ENCODE measurements around the gene ARHGEF5. TPM values are rescaled to one million over a fixed set of nuclear protein-coding genes. Genes with fewer than 3 reads are reported as not detected.

The ARHGEF5 gene
- total and polyA plus RNA-seq, 2 donors (not counting 1 experiment from before 2014, with no cell fraction given): 6.8 to 6.9 TPM

GRCh38 chr7:144398291-144398690 lies 43.1 kb downstream of the ARHGEF5 start:
- H3K9me3 Mint-ChIP-seq (ENCODE audit: insufficient read depth): no peaks in the 10 kb centered on the region
- H3K4me2 ChIP-seq (replicated peaks; ENCODE audit: low read depth, low read length, poor library complexity, severe bottlenecking): no peak overlapping the region
- intact Hi-C loops (cut with micrococcal nuclease): no loop called here
- H3K27ac ChIP-seq (ENCODE audit: low read length in 2 of 2): no peak overlapping the region
- H3K9ac ChIP-seq (ENCODE audit: low read length): no peak overlapping the region
- TF ChIP-seq EZH2 (IDR thresholded peaks at IDR 0.05; ENCODE audit: borderline replicate concordance, insufficient read depth, low read depth, low read length, poor library complexity, severe bottlenecking) (no peak), CTCF (IDR thresholded peaks at IDR 0.05) (no peak)
- ATAC-seq (ENCODE audit: low read depth) (no peak), DNase-seq (no peak)
- H3K4me3 ChIP-seq (ENCODE audit: control extremely low read depth in 1 of 5, extremely low read depth in 1 of 5, insufficient read depth in 1 of 5, low read depth in 2 of 5, low read length in 4 of 5): no peak overlapping the region
- H2AFZ ChIP-seq (ENCODE audit: insufficient read depth, low read depth, low read length, poor library complexity, severe bottlenecking): no peak overlapping the region
- no peaks in the 10 kb centered on the region for H3K9me3 ChIP-seq (ENCODE audit: control extremely low read depth in 1 of 3, control insufficient read depth in 2 of 3, insufficient read depth in 1 of 3, low read length in 2 of 3)
- no peak overlapping the region for H3K27ac Mint-ChIP-seq
- no peaks in the 10 kb centered on the region for H3K36me3 ChIP-seq (replicated peaks in 1 of 2; ENCODE audit: control extremely low read depth in 1 of 2, control insufficient read depth in 1 of 2, extremely low read depth in 1 of 2, insufficient read depth in 2 of 2, low read length in 1 of 2)
- H3K27me3 ChIP-seq (replicated peaks in 1 of 4; ENCODE audit: control extremely low read depth in 1 of 4, control insufficient read depth in 3 of 4, insufficient read depth in 4 of 4, low read length in 3 of 4): peaks cover 0 to 4% (median 0%) of the 10 kb centered on the region in 4 experiments
- ChIA-PET CTCF (no interaction called here), POLR2A (no interaction called here)
- H3K79me2 ChIP-seq (ENCODE audit: control insufficient read depth, insufficient read depth, low read length): no peaks in the 10 kb centered on the region
- H3K4me1 ChIP-seq (ENCODE audit: control insufficient read depth in 2 of 2, insufficient read depth in 2 of 2, low read length in 2 of 2): peaks cover 0 to 23% of the 10 kb centered on the region in 2 donors
- H3K4me1 Mint-ChIP-seq: no peaks in the 10 kb centered on the region
- WGBS (ENCODE audit: insufficient coverage): 88% methylated on average over 9 of the region's 9 CpGs
- no peaks in the 10 kb centered on the region for H4K20me1 ChIP-seq (ENCODE audit: control insufficient read depth, insufficient read depth, low read length, poor library complexity, severe bottlenecking)
- no peak overlapping the region for H3K4me3 Mint-ChIP-seq
- peaks cover 16% of the 10 kb centered on the region for H3K27me3 Mint-ChIP-seq

- Histone ChIP-seq H3K27ac (ENCODE audit: low read length in 2 of 2) (no peak overlapping the region), H3K27me3 (replicated peaks in 1 of 4; ENCODE audit: control extremely low read depth in 1 of 4, control insufficient read depth in 3 of 4, insufficient read depth in 4 of 4, low read length in 3 of 4) (peaks cover 0 to 4% (median 0%) of the 10 kb centered on the region in 4 experiments), H3K9me3 (ENCODE audit: control extremely low read depth in 1 of 3, control insufficient read depth in 2 of 3, insufficient read depth in 1 of 3, low read length in 2 of 3) (no peaks in the 10 kb centered on the region), H3K4me3 (ENCODE audit: control extremely low read depth in 1 of 5, extremely low read depth in 1 of 5, insufficient read depth in 1 of 5, low read depth in 2 of 5, low read length in 4 of 5) (no peak overlapping the region), H3K36me3 (replicated peaks in 1 of 2; ENCODE audit: control extremely low read depth in 1 of 2, control insufficient read depth in 1 of 2, extremely low read depth in 1 of 2, insufficient read depth in 2 of 2, low read length in 1 of 2) (no peaks in the 10 kb centered on the region), H3K79me2 (ENCODE audit: control insufficient read depth, insufficient read depth, low read length) (no peaks in the 10 kb centered on the region), H3K9ac (ENCODE audit: low read length) (no peak overlapping the region), H2AFZ (ENCODE audit: insufficient read depth, low read depth, low read length, poor library complexity, severe bottlenecking) (no peak overlapping the region), H4K20me1 (ENCODE audit: control insufficient read depth, insufficient read depth, low read length, poor library complexity, severe bottlenecking) (no peaks in the 10 kb centered on the region), H3K4me2 (replicated peaks; ENCODE audit: low read depth, low read length, poor library complexity, severe bottlenecking) (no peak overlapping the region), H3K4me1 (ENCODE audit: control insufficient read depth in 2 of 2, insufficient read depth in 2 of 2, low read length in 2 of 2) (peaks cover 0 to 24% of the 10 kb centered on the region in 2 donors)
- no peaks in the 10 kb centered on the region for H3K9me3 Mint-ChIP-seq (ENCODE audit: insufficient read depth)
- 80% methylated on average over 1 of the region's 6 CpGs for WGBS (ENCODE audit: insufficient coverage)
- no peak overlapping the region for H3K4me3 Mint-ChIP-seq
- ChIA-PET CTCF (no interaction called here), POLR2A (no interaction called here)
- intact Hi-C loops (cut with micrococcal nuclease): no loop called here
- TF ChIP-seq CTCF (IDR thresholded peaks at IDR 0.05) (no peak), EZH2 (IDR thresholded peaks at IDR 0.05; ENCODE audit: borderline replicate concordance, insufficient read depth, low read depth, low read length, poor library complexity, severe bottlenecking) (no peak)
- no peaks in the 10 kb centered on the region for H3K4me1 Mint-ChIP-seq
- no peak for ATAC-seq (ENCODE audit: low read depth)
- peaks cover 16% of the 10 kb centered on the region for H3K27me3 Mint-ChIP-seq
- no peak for DNase-seq
- no peak overlapping the region for H3K27ac Mint-ChIP-seq
Measured at GRCh38 chr7:144398911-144399310, 43.7 kb downstream of the ARHGEF5 start.
